ENCODE results near the gene UBR4. TPM values are rescaled to one million over a fixed set of nuclear protein-coding genes. Genes with fewer than 3 reads are reported as not detected.

The UBR4 gene
- total RNA-seq, 2 experiments from 2014 or later: 121 to 126 TPM

GRCh38 chr1:19057784-19058475 is 152.1 kb downstream of the UBR4 start:
- Histone ChIP-seq H3K27ac (ENCODE audit: low read depth, low read length, poor library complexity, severe bottlenecking) (no peak overlapping the region), H2AFZ (ENCODE audit: low read length) (no peak overlapping the region), H3K4me3 (ENCODE audit: low read depth, low read length, poor library complexity, severe bottlenecking) (no peak overlapping the region), H3K36me3 (ENCODE audit: insufficient read depth, low read length) (no peaks in the 10 kb centered on the region), H3K9me2 (ENCODE audit: insufficient read depth, low read length) (no peaks in the 10 kb centered on the region), H4K20me1 (ENCODE audit: insufficient read depth, low read length) (no peaks in the 10 kb centered on the region), H3K4me2 (ENCODE audit: low read length) (no peak overlapping the region), H3K9me3 (ENCODE audit: low read length) (no peaks in the 10 kb centered on the region), H3K79me2 (ENCODE audit: insufficient read depth, low read depth, low read length) (no peaks in the 10 kb centered on the region), H3K4me1 (ENCODE audit: insufficient read depth, low read length, poor library complexity, severe bottlenecking) (no peaks in the 10 kb centered on the region)
- POLR2A ChIA-PET: no interaction called here
- CTCF ChIA-PET (ENCODE audit: unreplicated experiment): no interaction called here
- TF ChIP-seq EZH2phosphoT487 (IDR thresholded peaks at IDR 0.05; ENCODE audit: borderline replicate concordance, low read depth, low read length) (no peak), CTCF (conservative IDR thresholded peaks at IDR 0.05; ENCODE audit: low read length) (no peak)
- no peak for DNase-seq (ENCODE audit: low spot score)
- intact Hi-C loops (cut with micrococcal nuclease; ENCODE audit: unreplicated experiment): no loop called here
- no TSS peak for BruUV-seq (replicated peaks)

GRCh38 chr1:19057182-19057779 is 152.8 kb downstream of the UBR4 start:
- Histone ChIP-seq H3K9me3 (ENCODE audit: low read length) (no peaks in the 10 kb centered on the region), H4K20me1 (ENCODE audit: insufficient read depth, low read length) (no peaks in the 10 kb centered on the region), H3K79me2 (ENCODE audit: insufficient read depth, low read depth, low read length) (no peaks in the 10 kb centered on the region), H2AFZ (ENCODE audit: low read length) (no peak overlapping the region), H3K36me3 (ENCODE audit: insufficient read depth, low read length) (no peaks in the 10 kb centered on the region), H3K4me1 (ENCODE audit: insufficient read depth, low read length, poor library complexity, severe bottlenecking) (no peaks in the 10 kb centered on the region), H3K27ac (ENCODE audit: low read depth, low read length, poor library complexity, severe bottlenecking) (no peak overlapping the region), H3K4me2 (ENCODE audit: low read length) (no peak overlapping the region), H3K9me2 (ENCODE audit: insufficient read depth, low read length) (no peaks in the 10 kb centered on the region), H3K4me3 (ENCODE audit: low read depth, low read length, poor library complexity, severe bottlenecking) (no peak overlapping the region)
- BruUV-seq (replicated peaks): no TSS peak
- POLR2A ChIA-PET: no interaction called here
- CTCF ChIA-PET (ENCODE audit: unreplicated experiment): no interaction called here
- no peak for DNase-seq (ENCODE audit: low spot score)
- no peak for TF ChIP-seq EZH2phosphoT487 (IDR thresholded peaks at IDR 0.05; ENCODE audit: borderline replicate concordance, low read depth, low read length)
- peak; percentile 31; the same call in 1 of the 2 replicates for TF ChIP-seq CTCF (conservative IDR thresholded peaks at IDR 0.05; ENCODE audit: low read length)
- intact Hi-C loops (cut with micrococcal nuclease; ENCODE audit: unreplicated experiment): no loop called here

GRCh38 chr1:19055701-19056100 is 154.4 kb downstream of the UBR4 start:
- no TSS peak for BruUV-seq (replicated peaks)
- no peaks in the 10 kb centered on the region for H3K9me3 ChIP-seq (ENCODE audit: low read length)
- ChIA-PET CTCF (ENCODE audit: unreplicated experiment) (no interaction called here), POLR2A (no interaction called here)
- no peak overlapping the region for H3K4me3 ChIP-seq (ENCODE audit: low read depth, low read length, poor library complexity, severe bottlenecking)
- no peak overlapping the region for H3K4me2 ChIP-seq (ENCODE audit: low read length)
- no peaks in the 10 kb centered on the region for H3K4me1 ChIP-seq (ENCODE audit: insufficient read depth, low read length, poor library complexity, severe bottlenecking)
- intact Hi-C loops (cut with micrococcal nuclease; ENCODE audit: unreplicated experiment): no loop called here
- no peaks in the 10 kb centered on the region for H3K9me2 ChIP-seq (ENCODE audit: insufficient read depth, low read length)
- H3K79me2 ChIP-seq (ENCODE audit: insufficient read depth, low read depth, low read length): no peaks in the 10 kb centered on the region
- no peak overlapping the region for H3K27ac ChIP-seq (ENCODE audit: low read depth, low read length, poor library complexity, severe bottlenecking)
- no peak for DNase-seq (ENCODE audit: low spot score)
- no peaks in the 10 kb centered on the region for H4K20me1 ChIP-seq (ENCODE audit: insufficient read depth, low read length)
- no peaks in the 10 kb centered on the region for H3K36me3 ChIP-seq (ENCODE audit: insufficient read depth, low read length)
- H2AFZ ChIP-seq (ENCODE audit: low read length): no peak overlapping the region
- TF ChIP-seq CTCF (conservative IDR thresholded peaks at IDR 0.05; ENCODE audit: low read length) (no peak), EZH2phosphoT487 (IDR thresholded peaks at IDR 0.05; ENCODE audit: borderline replicate concordance, low read depth, low read length) (no peak)

Data from OCI-LY7 (cell line).